Esophagus muscularis mucosa (tissue), 3 donors: Measurements from ENCODE around the gene PRUNE1.

Experiments
- POLR2AphosphoS5 ChIP-seq, 2 donors: sonication (generic); formaldehyde crosslinking; IDR thresholded peaks; one replicate each; pipeline ENCODE4 v1.6.1; 2017; ENCODE audit warnings: antibody characterized with exemption in 2 of 2
- TF ChIP-seq, protein P1 (sequence below), 3 experiments: fragments of 200-600 bp in 2 of 3; fragments of 450-650 bp in 1 of 3; sonication (generic) in 2 of 3; IDR thresholded peaks; one replicate each; pipeline ENCODE4 v1.5.1; 2017 to 2019; ENCODE audit warnings: antibody characterized with exemption in 3 of 3, mild to moderate bottlenecking in 2 of 3, moderate library complexity in 1 of 3

- TF ChIP-seq, protein P1, sequence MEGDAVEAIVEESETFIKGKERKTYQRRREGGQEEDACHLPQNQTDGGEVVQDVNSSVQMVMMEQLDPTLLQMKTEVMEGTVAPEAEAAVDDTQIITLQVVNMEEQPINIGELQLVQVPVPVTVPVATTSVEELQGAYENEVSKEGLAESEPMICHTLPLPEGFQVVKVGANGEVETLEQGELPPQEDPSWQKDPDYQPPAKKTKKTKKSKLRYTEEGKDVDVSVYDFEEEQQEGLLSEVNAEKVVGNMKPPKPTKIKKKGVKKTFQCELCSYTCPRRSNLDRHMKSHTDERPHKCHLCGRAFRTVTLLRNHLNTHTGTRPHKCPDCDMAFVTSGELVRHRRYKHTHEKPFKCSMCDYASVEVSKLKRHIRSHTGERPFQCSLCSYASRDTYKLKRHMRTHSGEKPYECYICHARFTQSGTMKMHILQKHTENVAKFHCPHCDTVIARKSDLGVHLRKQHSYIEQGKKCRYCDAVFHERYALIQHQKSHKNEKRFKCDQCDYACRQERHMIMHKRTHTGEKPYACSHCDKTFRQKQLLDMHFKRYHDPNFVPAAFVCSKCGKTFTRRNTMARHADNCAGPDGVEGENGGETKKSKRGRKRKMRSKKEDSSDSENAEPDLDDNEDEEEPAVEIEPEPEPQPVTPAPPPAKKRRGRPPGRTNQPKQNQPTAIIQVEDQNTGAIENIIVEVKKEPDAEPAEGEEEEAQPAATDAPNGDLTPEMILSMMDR (IDR thresholded peaks at IDR 0.05): no peak
- TF ChIP-seq POLR2AphosphoS5 (IDR thresholded peaks at IDR 0.05): no peak
Measured at GRCh38 chr1:151001602-151002001, 6.6 kb upstream of the PRUNE1 start.
